Right ventricle myocardium superior (tissue), 1 donor: Measurements from ENCODE around the gene SPX. TPM values are rescaled to one million over a fixed set of nuclear protein-coding genes. Genes with fewer than 3 reads are reported as not detected.

Experiments
- ATAC-seq: fragments of 200-7000 bp; cut with Tn5 transposase; one replicate; pipeline ENCODE4 v1.9.1; 2020; ENCODE audit warnings: mild to moderate bottlenecking; ENCODE audit not compliant: poor library complexity
- DNase-seq: peaks from one replicate; pipeline ENCODE4 v3.0.0-alpha.2; 2020
- intact Hi-C: fragments of 100-400 bp; cut with DNase I; formaldehyde crosslinking; loops from one replicate; pipeline ENCODE4 v1.11.2; 2022
- total RNA-seq: library from RNA; stranded (reverse); fragmentation: NEBNext Ultra II Directional; extraction: Animal tissue kit (Norgen Biotek cat#: 25700); gene quantifications from one replicate; pipeline ENCODE4 v1.2.1, GENCODE V29; 2021
- donor health status: DM: no; HTN: yes; CAD: no; lungs with severe emphysema.

The SPX gene
- total RNA-seq, 1 donor from 2014 or later = 11.0 TPM

DNA sequence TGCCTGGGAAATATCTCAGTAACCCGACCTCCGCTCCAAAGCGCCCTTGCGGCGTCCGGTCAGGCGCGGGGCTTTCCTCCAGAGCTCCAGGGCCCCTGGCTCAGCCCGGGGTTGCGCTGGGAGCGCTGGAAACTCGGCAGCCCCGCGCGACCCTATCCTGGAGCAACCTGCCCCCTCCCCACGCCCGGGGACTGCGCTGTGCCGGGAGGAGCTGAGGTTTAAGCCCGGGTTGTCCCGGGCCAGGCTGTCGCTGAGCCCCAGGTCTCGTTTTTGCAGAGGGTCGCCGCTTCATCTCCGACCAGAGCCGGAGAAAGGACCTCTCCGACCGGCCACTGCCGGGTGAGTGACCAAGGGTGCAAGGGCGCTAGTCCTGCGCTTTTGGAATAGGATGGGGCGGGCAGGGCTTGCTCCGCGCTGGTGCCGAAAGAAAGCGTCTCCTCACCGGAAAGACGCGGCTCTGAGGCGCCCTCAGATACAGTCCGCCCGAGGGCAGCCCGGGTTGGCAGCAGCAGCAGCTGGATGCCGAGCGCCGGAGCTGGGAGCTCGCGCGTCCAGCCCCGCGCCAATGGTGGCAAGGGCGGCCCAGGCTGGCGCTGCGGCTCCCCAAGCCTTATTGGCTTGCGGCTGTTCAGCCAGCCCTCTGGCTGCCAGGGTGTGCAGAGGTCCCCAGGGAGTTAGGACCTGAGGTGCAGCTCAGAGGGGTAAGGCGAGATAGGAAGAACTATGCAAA, 1.5 kb downstream of the SPX start:
- peak; percentile 78 for DNase-seq
- ATAC-seq = peak; percentile 95
- intact Hi-C loops = no loop called here

- intact Hi-C loops = no loop called here
- no peak for DNase-seq
- peak; percentile 69 for ATAC-seq
Observed at GRCh38 chr12:21528953-21529352, 2.9 kb downstream of the SPX start.

GRCh38 chr12:21529456-21529855, 3.4 kb downstream of the SPX start:
- intact Hi-C loops = no loop called here
- DNase-seq = no peak
- ATAC-seq = no peak

GRCh38 chr12:21538061-21538653, 12.1 kb downstream of the SPX start:
- ATAC-seq = no peak
- intact Hi-C loops = no loop called here

GRCh38 chr12:21539797-21540196, 13.7 kb downstream of the SPX start:
- DNase-seq = no peak
- intact Hi-C loops = loop anchor here (10.0 kb wide), 1 partner anchor 65 kb away; the partner anchor contains the start of gene GYS2

More at GRCh38 chr12:21538061-21538653, 12.1 kb downstream of the SPX start:
- DNase-seq = no peak

DNA sequence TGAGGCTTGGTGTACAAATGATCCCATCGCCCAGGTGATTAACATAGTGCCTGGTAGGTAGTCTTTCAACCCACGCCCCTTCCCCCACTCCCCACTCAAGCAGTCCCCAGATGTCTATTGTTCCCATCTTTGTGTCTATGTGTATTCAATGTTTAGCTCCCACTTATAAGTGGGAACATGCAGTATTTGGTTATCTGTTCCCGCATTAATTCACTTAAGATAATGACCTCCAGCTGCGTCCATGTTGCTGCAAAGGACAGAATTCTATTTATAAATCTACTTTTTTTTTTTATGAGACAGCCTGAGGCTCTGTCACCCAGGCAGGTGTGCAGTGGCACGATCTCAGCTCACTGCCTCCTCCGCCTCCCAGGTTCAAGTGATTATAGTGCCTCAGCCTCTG, 15.7 kb downstream of the SPX start:
- DNase-seq (no peak), ATAC-seq (peak; percentile 64)
- intact Hi-C loops = loop anchor here (10.0 kb wide), 1 partner anchor 63 kb away; the partner anchor contains the start of gene GYS2

More at GRCh38 chr12:21539797-21540196, 13.7 kb downstream of the SPX start:
- no peak for ATAC-seq

DNA sequence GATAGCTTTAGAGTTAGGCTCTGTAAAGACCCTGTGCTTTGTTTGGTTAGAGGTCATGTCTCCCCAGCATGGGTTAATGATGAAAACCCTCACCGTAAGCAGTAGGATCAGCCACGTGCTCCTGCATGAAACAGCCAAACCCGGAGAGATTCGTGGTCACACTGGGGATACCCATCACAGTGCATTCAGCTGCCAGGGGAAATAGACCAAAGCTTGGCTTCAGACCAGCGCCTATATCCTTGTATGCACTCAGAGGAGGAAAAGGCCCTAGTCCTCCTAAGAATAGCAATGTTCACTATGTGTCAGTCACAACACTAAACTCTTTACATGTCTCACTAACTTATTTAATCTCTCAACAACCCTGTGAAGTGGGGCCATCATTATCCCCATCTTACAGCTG, 16.3 kb downstream of the SPX start:
- intact Hi-C loops = loop anchor here (10.0 kb wide), 1 partner anchor 62 kb away; the partner anchor contains the start of gene GYS2
- ATAC-seq = peak; percentile 76

DNA sequence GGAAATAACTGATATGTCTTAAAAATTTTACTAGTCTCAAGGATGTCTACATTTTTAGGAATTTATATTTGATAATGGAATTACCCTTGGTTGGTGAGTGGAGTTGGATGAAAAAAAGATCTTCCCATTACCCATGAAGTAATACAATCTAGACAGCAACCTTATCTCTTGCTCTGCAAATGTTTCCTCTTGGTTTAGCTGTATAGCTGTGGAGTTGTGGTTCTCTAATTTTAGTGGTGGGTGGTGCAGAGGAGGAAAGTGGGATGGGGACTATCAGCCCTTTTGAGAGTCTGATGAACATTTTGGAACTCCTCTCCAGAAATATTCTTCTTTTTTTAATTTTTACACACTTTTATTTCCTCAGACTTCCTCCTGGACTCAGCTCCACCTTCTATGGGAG, 17.1 kb downstream of the SPX start:
- intact Hi-C loops = loop anchor here (10.0 kb wide), 1 partner anchor 62 kb away; the partner anchor contains the start of gene GYS2
- DNase-seq (no peak), ATAC-seq (no peak)

More for the DNA sequence above, 16.3 kb downstream of the SPX start:
- no peak for DNase-seq

DNA sequence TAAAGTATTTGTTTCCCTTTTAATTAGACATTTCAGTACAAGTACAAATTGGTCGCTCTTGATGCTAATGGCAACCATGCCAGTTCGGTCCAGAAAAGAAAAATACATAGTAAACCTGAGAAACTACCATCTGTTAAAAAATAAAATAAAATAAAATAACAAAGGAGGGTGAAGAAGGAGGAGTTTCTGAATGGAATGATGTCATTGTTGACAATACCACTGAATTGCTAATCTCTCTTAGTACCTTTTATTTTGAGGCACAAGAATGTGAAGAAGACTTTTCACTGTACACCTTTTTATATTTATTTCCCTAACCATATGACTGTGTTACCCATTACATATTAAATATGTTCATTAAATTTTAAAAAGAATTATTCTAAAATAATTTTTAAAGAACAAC, 19.5 kb downstream of the SPX start:
- intact Hi-C loops = loop anchor here (10.0 kb wide), 1 partner anchor 59 kb away; the partner anchor contains the start of gene GYS2

GRCh38 chr12:21546716-21547115, 20.6 kb downstream of the SPX start:
- DNase-seq (no peak), ATAC-seq (no peak)
- intact Hi-C loops = loop anchor here (10.0 kb wide), 1 partner anchor 58 kb away; the partner anchor contains the start of gene GYS2

More for the DNA sequence above, 19.5 kb downstream of the SPX start:
- ATAC-seq (no peak), DNase-seq (no peak)

GRCh38 chr12:21547437-21547836, 21.3 kb downstream of the SPX start:
- DNase-seq (no peak), ATAC-seq (no peak)
- intact Hi-C loops = loop anchor here (10.0 kb wide), 1 partner anchor 57 kb away; the partner anchor contains the start of gene GYS2

DNA sequence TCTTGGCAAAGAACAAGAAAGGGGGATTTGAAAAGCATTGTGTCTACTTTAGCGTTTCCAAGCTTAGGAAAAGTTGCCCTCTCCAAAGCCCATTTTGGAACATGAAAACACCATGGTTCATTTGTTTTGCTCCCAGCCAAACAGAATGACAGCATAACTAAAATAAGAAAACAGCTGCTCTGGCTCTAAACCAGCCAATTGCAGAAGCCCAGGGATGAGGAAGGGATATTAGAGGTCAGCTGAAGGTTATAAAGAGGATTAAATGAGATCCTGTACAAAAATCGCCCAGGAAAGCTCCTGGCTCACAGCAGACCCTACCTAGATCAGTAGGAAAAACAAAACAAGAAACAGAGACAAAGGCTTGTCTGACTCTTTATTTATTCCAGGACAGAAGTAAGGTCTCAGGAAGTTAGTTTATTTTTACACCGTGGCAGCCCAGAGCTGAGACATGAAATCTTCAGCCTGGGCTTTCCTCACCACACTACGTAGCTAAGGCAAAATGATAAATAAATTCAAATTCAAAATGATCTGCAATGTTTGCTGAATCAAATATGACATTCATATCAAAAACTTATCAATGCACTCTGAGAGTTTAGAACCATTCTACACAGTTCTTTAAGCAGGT, 25.9 kb downstream of the SPX start:
- intact Hi-C loops = no loop called here
- ATAC-seq (peak; percentile 89), DNase-seq (no peak)

GRCh38 chr12:21552635-21553328, 26.7 kb downstream of the SPX start:
- no peak for DNase-seq
- no peak for ATAC-seq
- intact Hi-C loops = no loop called here

DNA sequence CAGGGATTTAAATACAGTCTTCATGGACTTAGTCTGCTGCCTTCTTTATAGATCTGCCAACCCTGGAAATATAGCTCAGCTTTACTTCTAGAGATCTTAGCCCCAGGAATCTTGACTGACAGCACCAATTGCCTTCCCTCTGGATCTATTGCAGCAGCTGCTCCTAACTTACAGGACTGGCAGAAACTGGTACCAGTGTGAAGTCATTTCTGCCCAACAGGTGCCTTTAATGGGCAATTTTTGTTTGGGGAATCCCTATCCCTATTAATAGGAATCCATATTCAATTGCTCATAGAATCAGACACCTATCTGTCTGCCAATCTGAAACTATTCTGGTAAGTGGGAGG, 27.2 kb downstream of the SPX start:
- DNase-seq (no peak), ATAC-seq (no peak)
- intact Hi-C loops = no loop called here

DNA sequence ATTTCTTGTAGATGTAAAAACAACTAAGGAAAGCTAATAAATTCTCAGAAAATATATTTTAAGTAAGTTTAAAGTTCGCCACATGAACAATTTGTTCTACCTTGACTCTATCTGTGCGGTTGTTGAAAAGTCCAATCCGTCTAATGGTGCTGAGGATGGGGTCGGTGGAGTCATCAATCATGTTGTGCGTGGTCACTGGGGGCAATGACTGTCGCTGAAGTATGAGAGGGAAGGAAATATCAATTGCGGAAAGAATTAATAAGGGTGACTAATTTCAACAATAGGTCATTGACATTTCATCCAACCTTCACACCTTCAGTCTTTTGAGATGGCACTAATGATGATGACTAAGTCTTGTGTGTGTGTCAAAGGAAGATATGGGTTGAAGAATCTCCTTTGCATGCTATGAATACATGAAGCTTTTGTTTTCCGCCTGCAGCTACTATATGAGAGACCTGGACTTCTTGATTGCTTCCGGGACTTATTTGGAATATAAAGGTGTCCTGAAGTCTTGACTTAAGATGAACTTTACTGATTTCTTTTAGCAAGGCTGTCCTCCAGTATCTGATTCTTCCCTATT, 32.1 kb downstream of the SPX start:
- DNase-seq (no peak), ATAC-seq (no peak)
- intact Hi-C loops = no loop called here

GRCh38 chr12:21559855-21560569, 33.9 kb downstream of the SPX start:
- peak; percentile 70 for ATAC-seq
- no peak for DNase-seq
- intact Hi-C loops = no loop called here

- ATAC-seq (no peak), DNase-seq (no peak)
- intact Hi-C loops = no loop called here
Observed at GRCh38 chr12:21561158-21561557, 35.1 kb downstream of the SPX start.

GRCh38 chr12:21562859-21563258, 36.8 kb downstream of the SPX start:
- ATAC-seq (no peak), DNase-seq (no peak)
- intact Hi-C loops = no loop called here
